ENCODE measurements around the gene WDR81. TPM values are rescaled to one million over a fixed set of nuclear protein-coding genes. Genes with fewer than 3 reads are reported as not detected.
A peak's percentile ranks its signal among the peaks of the same experiment; 100 is the strongest.

Gene WDR81
- total RNA-seq, 2 donors from 2014 or later, result 32.7 to 41.8 TPM

- peaks cover 29 to 35% of the 10 kb centered on the region in 2 donors for H3K4me1 ChIP-seq (ENCODE audit: control insufficient read depth in 1 of 2, low read depth in 2 of 2)
- H3K4me3 ChIP-seq, result peak overlapping the region; percentile 91
- ATAC-seq (ENCODE audit: insufficient number of reproducible peaks, low FRiP score, low read depth) (no peak), DNase-seq (ENCODE audit: low spot score) (no peak)
- TF ChIP-seq CTCF (IDR thresholded peaks at IDR 0.05), result no peak
- H3K27me3 ChIP-seq (replicated peaks; ENCODE audit: insufficient read depth), result no peaks in the 10 kb centered on the region
- peaks cover 17% of the 10 kb centered on the region for H3K36me3 ChIP-seq
- peak overlapping the region; percentile 43 to 54 for H3K27ac ChIP-seq
- no peaks in the 10 kb centered on the region for H3K9me3 ChIP-seq
Observed at GRCh38 chr17:1710807-1711553, 13.5 kb upstream of the WDR81 start.

- Histone ChIP-seq H3K4me1 (ENCODE audit: control insufficient read depth in 1 of 2, low read depth in 2 of 2) (peaks cover 29 to 35% of the 10 kb centered on the region in 2 donors), H3K9me3 (no peaks in the 10 kb centered on the region), H3K36me3 (peaks cover 17% of the 10 kb centered on the region), H3K27ac (no peak overlapping the region), H3K4me3 (no peak overlapping the region), H3K27me3 (replicated peaks; ENCODE audit: insufficient read depth) (no peaks in the 10 kb centered on the region)
- DNase-seq (ENCODE audit: low spot score) (no peak), ATAC-seq (ENCODE audit: insufficient number of reproducible peaks, low FRiP score, low read depth) (no peak)
- TF ChIP-seq CTCF (IDR thresholded peaks at IDR 0.05), result no peak
Observed at GRCh38 chr17:1711804-1712203, 12.7 kb upstream of the WDR81 start.

- Histone ChIP-seq H3K27ac (no peak overlapping the region), H3K4me1 (ENCODE audit: control insufficient read depth in 1 of 2, low read depth in 2 of 2) (peaks cover 29 to 35% of the 10 kb centered on the region in 2 donors), H3K27me3 (replicated peaks; ENCODE audit: insufficient read depth) (no peaks in the 10 kb centered on the region), H3K4me3 (peak overlapping the region; percentile 99), H3K36me3 (peaks cover 17% of the 10 kb centered on the region), H3K9me3 (no peaks in the 10 kb centered on the region)
- no peak for ATAC-seq (ENCODE audit: insufficient number of reproducible peaks, low FRiP score, low read depth)
- DNase-seq (ENCODE audit: low spot score), result no peak
- no peak for TF ChIP-seq CTCF (IDR thresholded peaks at IDR 0.05)
Observed at GRCh38 chr17:1712271-1712670, 12.2 kb upstream of the WDR81 start.

GRCh38 chr17:1713160-1713877 lies 11.2 kb upstream of the WDR81 start:
- no peak for DNase-seq (ENCODE audit: low spot score)
- Histone ChIP-seq H3K36me3 (peaks cover 17% of the 10 kb centered on the region), H3K27me3 (replicated peaks; ENCODE audit: insufficient read depth) (no peaks in the 10 kb centered on the region), H3K27ac (peak overlapping the region; percentile 60 to 100), H3K9me3 (no peaks in the 10 kb centered on the region), H3K4me1 (ENCODE audit: control insufficient read depth in 1 of 2, low read depth in 2 of 2) (peaks cover 34 to 43% of the 10 kb centered on the region in 2 donors), H3K4me3 (peak overlapping the region; percentile 99)
- ATAC-seq (ENCODE audit: insufficient number of reproducible peaks, low FRiP score, low read depth), result no peak
- TF ChIP-seq CTCF (IDR thresholded peaks at IDR 0.05), result no peak

GRCh38 chr17:1713878-1714426 lies 10.6 kb upstream of the WDR81 start:
- TF ChIP-seq CTCF (IDR thresholded peaks at IDR 0.05), result no peak
- peaks cover 36 to 45% of the 10 kb centered on the region in 2 donors for H3K4me1 ChIP-seq (ENCODE audit: control insufficient read depth in 1 of 2, low read depth in 2 of 2)
- ATAC-seq (ENCODE audit: insufficient number of reproducible peaks, low FRiP score, low read depth), result no peak
- H3K27me3 ChIP-seq (replicated peaks; ENCODE audit: insufficient read depth), result no peaks in the 10 kb centered on the region
- no peaks in the 10 kb centered on the region for H3K9me3 ChIP-seq
- peaks cover 17% of the 10 kb centered on the region for H3K36me3 ChIP-seq
- H3K4me3 ChIP-seq, result peak overlapping the region; percentile 99
- DNase-seq (ENCODE audit: low spot score), result no peak
- H3K27ac ChIP-seq, result peak overlapping the region; percentile 60 to 100
